Fibroblast of lung (primary cell): ENCODE results near the gene TAF9. TPM values are rescaled to one million over a fixed set of nuclear protein-coding genes. Genes with fewer than 3 reads are reported as not detected.
"Not testable (repeated sequence)": the region's sequence is repeated elsewhere in the genome, so short reads cannot be mapped to it uniquely, and the experiment has no call there.

Experiments used
- DNase-seq, 2 donors: peaks; one replicate each; pipeline versions ENCODE4 v3.0.0 to v3.0.0-alpha.2; 2010; ENCODE audit warnings: low read depth in 2 of 2
- H2AFZ ChIP-seq: 2 replicates; pipeline ENCODE4 v1.5.1; 2012; ENCODE audit warnings: low read length, control low read depth, inconsistent platforms
- H3K27ac ChIP-seq: 2 replicates; pipeline ENCODE4 v1.5.1; 2011; ENCODE audit warnings: low read length, control low read depth; ENCODE audit not compliant: insufficient read depth
- H3K27me3 ChIP-seq: 2 replicates; pipeline ENCODE4 v1.5.1; 2011; ENCODE audit warnings: mild to moderate bottlenecking, low read length; ENCODE audit not compliant: control insufficient read depth, insufficient read depth
- H3K36me3 ChIP-seq: 2 replicates; pipeline ENCODE4 v1.5.1; 2011; ENCODE audit warnings: low read length; ENCODE audit not compliant: control insufficient read depth, insufficient read depth
- H3K4me1 ChIP-seq: 2 replicates; pipeline ENCODE4 v1.5.1; 2011; ENCODE audit warnings: low read length; ENCODE audit not compliant: control insufficient read depth, insufficient read depth; ENCODE audit errors: extremely low read depth
- H3K4me2 ChIP-seq: 2 replicates; pipeline ENCODE4 v1.5.1; 2011; ENCODE audit warnings: low read length, control low read depth; ENCODE audit not compliant: insufficient read depth; ENCODE audit errors: extremely low read depth
- H3K4me3 ChIP-seq, 4 experiments: fragments of 200-600 bp in 1 of 4; sonication (generic) in 1 of 4; replicated peaks in 1 of 4; 2 replicates each; pipeline ENCODE4 v1.5.1; 2011 to 2016; ENCODE audit warnings: low read length in 4 of 4, low read depth in 3 of 4, mild to moderate bottlenecking in 3 of 4, control low read depth in 2 of 4, inconsistent platforms in 1 of 4, mixed read lengths in 1 of 4; ENCODE audit not compliant: insufficient read depth in 1 of 4; ENCODE audit errors: control extremely low read depth in 1 of 4
- H3K79me2 ChIP-seq: 2 replicates; pipeline ENCODE4 v1.5.1; 2012; ENCODE audit warnings: mild to moderate bottlenecking, low read length, inconsistent platforms; ENCODE audit not compliant: control insufficient read depth, insufficient read depth
- H3K9ac ChIP-seq: 2 replicates; pipeline ENCODE4 v1.5.1; 2011; ENCODE audit warnings: mild to moderate bottlenecking, low read length, control low read depth; ENCODE audit not compliant: insufficient read depth
- H3K9me3 ChIP-seq: 2 replicates; pipeline ENCODE4 v1.5.1; 2012; ENCODE audit warnings: low read depth, low read length; ENCODE audit not compliant: control insufficient read depth, insufficient read depth
- H4K20me1 ChIP-seq: 2 replicates; pipeline ENCODE4 v1.5.1; 2011; ENCODE audit warnings: low read length; ENCODE audit not compliant: control insufficient read depth, insufficient read depth; ENCODE audit errors: extremely low read depth
- CTCF ChIP-seq, 2 donors: IDR thresholded peaks in 1 of 2; conservative IDR thresholded peaks in 1 of 2; 1 replicate in 1 of 2; 2 replicates in 1 of 2; pipeline ENCODE4 v1.5.1; 2011 to 2012; ENCODE audit warnings: low read length in 2 of 2, control low read depth in 1 of 2, inconsistent platforms in 1 of 2, low read depth in 1 of 2, mild to moderate bottlenecking in 1 of 2
- EZH2 ChIP-seq: IDR thresholded peaks from 2 replicates; pipeline ENCODE4 v1.5.1; 2012; ENCODE audit warnings: low read length, control low read depth, mild to moderate bottlenecking; ENCODE audit errors: missing control alignments
- polyA plus RNA-seq, 2 donors: library from polyadenylated mRNA; depleted of rRNA in 1 of 2; stranded (reverse) in 1 of 2; unstranded in 1 of 2; fragments of >200 nt; gene quantifications; 2 replicates each; pipeline ENCODE4 v1.2.1, GENCODE V29; 2011 to 2012; ENCODE audit warnings: missing spikeins in 1 of 2
- total RNA-seq: library from RNA; depleted of rRNA; stranded (reverse); fragments of >200 nt; gene quantifications from 2 replicates; pipeline ENCODE4 v1.2.1, GENCODE V29; 2014

The TAF9 gene
- total and polyA plus RNA-seq, 2 donors (not counting 1 experiment from before 2014, with no cell fraction given), result 114 to 154 TPM

DNA sequence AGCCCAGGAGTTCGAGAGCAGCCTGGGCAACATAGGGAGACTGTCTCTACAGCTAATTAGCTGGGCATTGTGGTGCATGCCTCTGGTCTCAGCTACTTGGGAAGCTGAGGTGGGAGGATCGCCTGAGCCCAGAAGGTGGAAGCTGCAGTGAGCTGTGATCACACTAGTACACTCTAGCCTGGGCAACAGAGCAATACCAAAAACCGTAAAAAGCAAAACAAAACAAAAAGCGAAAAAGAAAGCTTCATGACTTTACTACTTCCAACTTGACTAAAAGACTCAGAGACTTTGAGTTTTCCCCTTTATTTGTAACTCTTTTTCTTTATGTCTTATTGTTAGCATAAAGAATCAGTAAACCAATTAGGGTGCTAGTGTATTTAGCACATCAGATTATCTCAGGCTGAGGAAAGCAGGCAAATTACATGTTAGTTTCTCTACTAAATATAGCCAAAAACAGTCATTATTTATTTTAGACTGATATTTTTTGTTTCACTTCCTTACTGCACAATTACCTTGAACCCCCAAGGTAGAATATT, 5.7 kb upstream of the TAF9 start:
- Histone ChIP-seq H3K79me2 (peaks cover 7% of the 10 kb centered on the region), H3K9me3 (no peaks in the 10 kb centered on the region), H3K4me3 (no peak overlapping the region), H3K9ac (no peak overlapping the region), H4K20me1 (no peaks in the 10 kb centered on the region), H2AFZ (no peak overlapping the region), H3K27me3 (no peaks in the 10 kb centered on the region), H3K27ac (no peak overlapping the region), H3K4me2 (no peak overlapping the region), H3K4me1 (no peaks in the 10 kb centered on the region), H3K36me3 (peaks cover 6% of the 10 kb centered on the region)
- TF ChIP-seq CTCF (conservative IDR thresholded peaks at IDR 0.05 in 1 of 2, IDR thresholded peaks at IDR 0.05 in 1 of 2; ENCODE audit: low read depth in 1 of 2, low read length in 2 of 2), result no peak
- DNase-seq, result no peak

DNA sequence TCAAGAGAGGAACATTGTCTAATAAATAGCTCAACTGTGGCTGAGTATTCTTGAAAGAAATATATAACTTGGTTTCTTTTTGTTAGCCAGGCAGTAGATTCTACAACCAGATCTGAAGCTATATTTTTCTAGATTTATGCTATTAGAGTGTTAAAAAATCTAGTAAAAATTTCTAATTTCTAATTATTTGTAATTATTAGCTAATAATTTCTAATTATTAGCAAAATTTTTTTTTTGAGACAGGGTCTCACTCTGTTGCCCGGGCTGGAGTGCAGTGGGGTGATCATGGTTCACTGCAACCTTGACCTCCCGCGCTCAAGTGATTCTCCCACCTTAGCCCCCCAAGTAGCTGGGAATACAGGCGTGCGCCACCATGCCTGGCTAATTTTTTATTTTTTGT, 3.1 kb upstream of the TAF9 start:
- no peaks in the 10 kb centered on the region for H3K9me3 ChIP-seq
- no peak for DNase-seq
- H3K4me1 ChIP-seq, result peaks cover 3% of the 10 kb centered on the region
- peaks cover 4% of the 10 kb centered on the region for H3K36me3 ChIP-seq
- TF ChIP-seq EZH2, result no peak
- no peak for TF ChIP-seq CTCF (conservative IDR thresholded peaks at IDR 0.05 in 1 of 2, IDR thresholded peaks at IDR 0.05 in 1 of 2; ENCODE audit: low read depth in 1 of 2, low read length in 2 of 2)
- H3K79me2 ChIP-seq, result peaks cover 25% of the 10 kb centered on the region
- no peak overlapping the region for H3K9ac ChIP-seq
- H3K4me3 ChIP-seq, result no peak overlapping the region
- H3K4me2 ChIP-seq, result no peak overlapping the region
- no peak overlapping the region for H3K27ac ChIP-seq
- H3K27me3 ChIP-seq, result no peaks in the 10 kb centered on the region
- H2AFZ ChIP-seq, result no peak overlapping the region
- H4K20me1 ChIP-seq, result no peaks in the 10 kb centered on the region

GRCh38 chr5:69370335-69370734, 1.0 kb upstream of the TAF9 start:
- H3K4me1 ChIP-seq, DNase-seq, H3K36me3 ChIP-seq, H4K20me1 ChIP-seq, H3K27me3 ChIP-seq, H3K9me3 ChIP-seq: not testable (repeated sequence)
- peak overlapping the region; percentile 26 for H3K9ac ChIP-seq
- peak overlapping the region; percentile 99 for H3K27ac ChIP-seq
- H2AFZ ChIP-seq, result peak overlapping the region; percentile 76
- peak overlapping the region; percentile 90 for H3K4me2 ChIP-seq
- peaks cover 45% of the 10 kb centered on the region for H3K79me2 ChIP-seq
- H3K4me3 ChIP-seq, result peak overlapping the region; percentile 57 to 90 (median 74)
